K562 (cell line): ENCODE results near the gene MAP2K7. TPM values are rescaled to one million over a fixed set of nuclear protein-coding genes. Genes with fewer than 3 reads are reported as not detected.

Experiments
- TRIM28 ChIP-seq: fragments of 450-650 bp; IDR thresholded peaks from 2 replicates; pipeline ENCODE4 v1.6.1; 2017
- ZNF133 ChIP-seq: fragments of 250-450 bp; sonication (Bioruptor Pico); IDR thresholded peaks from 2 replicates; pipeline ENCODE4 v1.4.0; 2020; ENCODE audit warnings: mild to moderate bottlenecking
- ZNF23 ChIP-seq: fragments of 250-450 bp; sonication (Bioruptor Pico); IDR thresholded peaks from 2 replicates; pipeline ENCODE4 v1.4.0; 2020; ENCODE audit warnings: mild to moderate bottlenecking
- ZNF57 ChIP-seq: fragments of 450-650 bp; formaldehyde crosslinking; IDR thresholded peaks from 2 replicates; pipeline ENCODE4 v1.4.0; 2020; ENCODE audit warnings: mild to moderate bottlenecking, moderate library complexity
- polyA plus RNA-seq, 8 experiments: library from polyadenylated mRNA; depleted of rRNA in 4 of 8; stranded (reverse) in 5 of 8; unstranded in 3 of 8; fragments of >200 nt; fragmentation: Nextera tagmentation in 2 of 8; fragmentation: Illumina TruSeq in 1 of 8; extraction: Ambion mirVana in 2 of 8; extraction: Trizol in 1 of 8; gene quantifications; 2 replicates each; pipeline versions ENCODE4 v1.2.1 to v1.2.3, GENCODE V29; 2011 to 2014; ENCODE audit warnings: inconsistent platforms in 1 of 8, missing spikeins in 1 of 8
- total RNA-seq, 7 experiments: library from RNA; depleted of rRNA in 6 of 7; stranded (reverse); fragments of >200 nt in 6 of 7; fragmentation: Illumina TruSeq in 2 of 7; extraction: Trizol in 2 of 7; gene quantifications; 2 replicates each; pipeline versions ENCODE4 v1.2.1 to v1.2.3, GENCODE V29; 2011 to 2021; ENCODE audit warnings: low replicate concordance in 1 of 7
- TF ChIP-seq, protein P1 (sequence below), 3 experiments: fragments of 200-800 bp in 1 of 3; fragments of 250-450 bp in 1 of 3; fragments of 450-650 bp in 1 of 3; sonication (Bioruptor Pico) in 1 of 3; sonication (Bioruptor generic) in 1 of 3; formaldehyde crosslinking in 1 of 3; IDR thresholded peaks; 2 replicates each; pipeline versions ENCODE4 v1.6.1 to v1.8.0; 2016 to 2022; ENCODE audit warnings: mild to moderate bottlenecking in 2 of 3, missing genetic modification characterization in 2 of 3, missing compliant biosample characterization in 1 of 3, moderate library complexity in 1 of 3
- TF ChIP-seq, protein P2 (sequence below): fragments of 450-650 bp; formaldehyde crosslinking; IDR thresholded peaks from 2 replicates; pipeline ENCODE4 v1.4.0; 2020; ENCODE audit warnings: mild to moderate bottlenecking, mixed read lengths
- TF ChIP-seq, protein P3 (sequence below): sonication (generic); formaldehyde crosslinking; IDR thresholded peaks from 2 replicates; pipeline ENCODE4 v1.8.0; 2022; ENCODE audit warnings: missing genetic modification reagents, mild to moderate bottlenecking, borderline replicate concordance

MAP2K7 gene
- total and polyA plus RNA-seq, 9 of the 15 experiments (the other 6 are each of a cell fraction or from before 2014, with no cell fraction given), result 0.51 to 45.8 (median 14.1) TPM

DNA sequence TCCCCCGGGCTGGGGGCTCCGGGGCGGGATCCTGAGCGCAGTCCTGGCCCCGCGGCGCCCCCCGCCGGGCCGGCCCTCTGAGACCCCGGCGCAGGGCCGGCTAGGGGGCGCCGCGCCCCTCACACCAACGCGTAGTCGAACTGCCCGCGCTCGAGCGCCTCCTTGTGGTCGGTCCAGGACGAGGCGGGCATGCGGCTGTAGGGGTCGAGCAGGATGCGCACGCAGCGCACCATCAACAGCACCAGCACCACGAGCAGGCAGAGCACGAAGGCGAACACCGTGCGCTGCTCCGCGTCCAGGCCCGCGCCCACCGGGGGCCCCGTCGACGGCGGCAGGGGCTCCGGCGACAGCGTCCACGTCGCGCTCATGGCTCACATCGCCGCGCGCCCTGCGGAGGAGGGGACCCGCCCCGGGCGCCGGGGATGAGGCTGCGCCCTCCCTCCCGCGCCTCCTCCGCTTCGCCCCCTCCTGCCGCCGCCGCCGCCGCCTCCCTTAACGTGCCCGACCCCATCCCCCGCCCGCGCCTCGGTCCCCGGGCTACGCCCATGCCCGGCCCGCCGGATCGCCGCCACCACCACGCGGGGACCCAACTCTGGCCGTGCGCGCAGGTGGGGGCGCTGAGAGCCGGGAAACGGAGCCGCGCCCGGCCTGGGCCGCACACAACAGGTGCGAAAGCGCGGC lies 21.6 kb downstream of the MAP2K7 start (continued):
- TF ChIP-seq, protein P1, sequence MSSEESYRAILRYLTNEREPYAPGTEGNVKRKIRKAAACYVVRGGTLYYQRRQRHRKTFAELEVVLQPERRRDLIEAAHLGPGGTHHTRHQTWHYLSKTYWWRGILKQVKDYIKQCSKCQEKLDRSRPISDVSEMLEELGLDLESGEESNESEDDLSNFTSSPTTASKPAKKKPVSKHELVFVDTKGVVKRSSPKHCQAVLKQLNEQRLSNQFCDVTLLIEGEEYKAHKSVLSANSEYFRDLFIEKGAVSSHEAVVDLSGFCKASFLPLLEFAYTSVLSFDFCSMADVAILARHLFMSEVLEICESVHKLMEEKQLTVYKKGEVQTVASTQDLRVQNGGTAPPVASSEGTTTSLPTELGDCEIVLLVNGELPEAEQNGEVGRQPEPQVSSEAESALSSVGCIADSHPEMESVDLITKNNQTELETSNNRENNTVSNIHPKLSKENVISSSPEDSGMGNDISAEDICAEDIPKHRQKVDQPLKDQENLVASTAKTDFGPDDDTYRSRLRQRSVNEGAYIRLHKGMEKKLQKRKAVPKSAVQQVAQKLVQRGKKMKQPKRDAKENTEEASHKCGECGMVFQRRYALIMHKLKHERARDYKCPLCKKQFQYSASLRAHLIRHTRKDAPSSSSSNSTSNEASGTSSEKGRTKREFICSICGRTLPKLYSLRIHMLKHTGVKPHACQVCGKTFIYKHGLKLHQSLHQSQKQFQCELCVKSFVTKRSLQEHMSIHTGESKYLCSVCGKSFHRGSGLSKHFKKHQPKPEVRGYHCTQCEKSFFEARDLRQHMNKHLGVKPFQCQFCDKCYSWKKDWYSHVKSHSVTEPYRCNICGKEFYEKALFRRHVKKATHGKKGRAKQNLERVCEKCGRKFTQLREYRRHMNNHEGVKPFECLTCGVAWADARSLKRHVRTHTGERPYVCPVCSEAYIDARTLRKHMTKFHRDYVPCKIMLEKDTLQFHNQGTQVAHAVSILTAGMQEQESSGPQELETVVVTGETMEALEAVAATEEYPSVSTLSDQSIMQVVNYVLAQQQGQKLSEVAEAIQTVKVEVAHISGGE (CRISPR knock-in tag; IDR thresholded peaks at IDR 0.05), result no peak
- TF ChIP-seq ZNF23 (CRISPR knock-in tag) (no peak), ZNF133 (CRISPR knock-in tag) (no peak), TRIM28 (no peak; the same call in 1 of the 2 replicates), ZNF57 (no peak)
- TF ChIP-seq, protein P2, sequence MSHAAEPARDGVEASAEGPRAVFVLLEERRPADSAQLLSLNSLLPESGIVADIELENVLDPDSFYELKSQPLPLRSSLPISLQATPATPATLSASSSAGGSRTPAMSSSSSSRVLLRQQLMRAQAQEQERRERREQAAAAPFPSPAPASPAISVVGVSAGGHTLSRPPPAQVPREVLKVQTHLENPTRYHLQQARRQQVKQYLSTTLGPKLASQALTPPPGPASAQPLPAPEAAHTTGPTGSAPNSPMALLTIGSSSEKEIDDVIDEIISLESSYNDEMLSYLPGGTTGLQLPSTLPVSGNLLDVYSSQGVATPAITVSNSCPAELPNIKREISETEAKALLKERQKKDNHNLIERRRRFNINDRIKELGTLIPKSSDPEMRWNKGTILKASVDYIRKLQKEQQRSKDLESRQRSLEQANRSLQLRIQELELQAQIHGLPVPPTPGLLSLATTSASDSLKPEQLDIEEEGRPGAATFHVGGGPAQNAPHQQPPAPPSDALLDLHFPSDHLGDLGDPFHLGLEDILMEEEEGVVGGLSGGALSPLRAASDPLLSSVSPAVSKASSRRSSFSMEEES, result no peak
- TF ChIP-seq, protein P3, sequence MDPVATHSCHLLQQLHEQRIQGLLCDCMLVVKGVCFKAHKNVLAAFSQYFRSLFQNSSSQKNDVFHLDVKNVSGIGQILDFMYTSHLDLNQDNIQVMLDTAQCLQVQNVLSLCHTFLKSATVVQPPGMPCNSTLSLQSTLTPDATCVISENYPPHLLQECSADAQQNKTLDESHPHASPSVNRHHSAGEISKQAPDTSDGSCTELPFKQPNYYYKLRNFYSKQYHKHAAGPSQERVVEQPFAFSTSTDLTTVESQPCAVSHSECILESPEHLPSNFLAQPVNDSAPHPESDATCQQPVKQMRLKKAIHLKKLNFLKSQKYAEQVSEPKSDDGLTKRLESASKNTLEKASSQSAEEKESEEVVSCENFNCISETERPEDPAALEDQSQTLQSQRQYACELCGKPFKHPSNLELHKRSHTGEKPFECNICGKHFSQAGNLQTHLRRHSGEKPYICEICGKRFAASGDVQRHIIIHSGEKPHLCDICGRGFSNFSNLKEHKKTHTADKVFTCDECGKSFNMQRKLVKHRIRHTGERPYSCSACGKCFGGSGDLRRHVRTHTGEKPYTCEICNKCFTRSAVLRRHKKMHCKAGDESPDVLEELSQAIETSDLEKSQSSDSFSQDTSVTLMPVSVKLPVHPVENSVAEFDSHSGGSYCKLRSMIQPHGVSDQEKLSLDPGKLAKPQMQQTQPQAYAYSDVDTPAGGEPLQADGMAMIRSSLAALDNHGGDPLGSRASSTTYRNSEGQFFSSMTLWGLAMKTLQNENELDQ (CRISPR knock-in tag), result no peak
